Renal pelvis (tissue), 4 donors: ENCODE data around the gene RNF126. TPM values are rescaled to one million over a fixed set of nuclear protein-coding genes. Genes with fewer than 3 reads are reported as not detected.

Experiments
- DNase-seq: peaks from one replicate; pipeline ENCODE4 v3.0.0-alpha.2; 2013
- polyA plus RNA-seq, 3 donors: library from polyadenylated mRNA; unstranded; fragments of 120-200 nt; gene quantifications; one replicate each; pipeline ENCODE4 v1.2.1, GENCODE V29; 2013; ENCODE audit not compliant: insufficient read length in 3 of 3

The RNF126 gene
- polyA plus RNA-seq, 3 donors: 33.8 to 35.9 (median 35.8) TPM

DNA sequence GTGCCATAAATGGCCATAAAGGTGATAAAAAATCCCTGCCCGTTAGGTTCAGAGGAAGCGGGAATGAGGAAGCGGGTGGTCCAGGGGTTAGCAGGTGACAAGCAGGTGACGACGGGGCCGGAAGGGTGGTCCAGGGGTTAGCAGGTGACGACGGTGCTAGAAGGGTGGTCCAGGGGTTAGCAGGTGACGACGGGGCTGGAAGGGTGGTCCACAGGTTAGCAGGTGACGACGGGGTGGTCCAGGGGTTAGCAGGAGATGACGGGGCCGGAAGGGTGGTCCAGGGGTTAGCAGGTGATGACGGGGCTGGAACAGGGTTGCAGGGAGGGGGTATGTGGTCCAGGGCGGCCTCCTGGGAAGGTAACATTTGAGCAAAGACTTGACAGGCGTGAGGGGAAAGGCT is 26.0 kb upstream of the RNF126 start:
- DNase-seq: no peak

DNA sequence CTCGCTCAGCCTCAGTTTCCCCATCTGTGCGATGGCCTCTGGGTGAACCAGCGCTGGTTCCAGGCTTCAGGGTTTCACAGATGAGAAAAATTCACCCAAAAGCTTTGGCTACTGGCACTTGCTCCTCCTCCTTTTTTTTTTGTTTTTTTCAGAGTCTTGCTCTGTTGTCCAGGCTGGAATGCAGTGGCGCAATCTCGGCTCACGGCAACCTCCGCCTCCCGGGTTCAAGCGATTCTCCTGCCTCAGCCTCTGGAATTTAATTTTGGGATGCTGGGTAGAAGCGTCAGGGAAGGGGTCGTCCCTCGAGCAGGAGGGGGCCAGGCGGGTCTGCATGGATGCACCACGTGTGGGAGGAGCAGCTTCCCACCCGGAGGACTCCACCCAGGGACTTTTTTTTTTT is 25.2 kb upstream of the RNF126 start:
- DNase-seq: no peak

DNA sequence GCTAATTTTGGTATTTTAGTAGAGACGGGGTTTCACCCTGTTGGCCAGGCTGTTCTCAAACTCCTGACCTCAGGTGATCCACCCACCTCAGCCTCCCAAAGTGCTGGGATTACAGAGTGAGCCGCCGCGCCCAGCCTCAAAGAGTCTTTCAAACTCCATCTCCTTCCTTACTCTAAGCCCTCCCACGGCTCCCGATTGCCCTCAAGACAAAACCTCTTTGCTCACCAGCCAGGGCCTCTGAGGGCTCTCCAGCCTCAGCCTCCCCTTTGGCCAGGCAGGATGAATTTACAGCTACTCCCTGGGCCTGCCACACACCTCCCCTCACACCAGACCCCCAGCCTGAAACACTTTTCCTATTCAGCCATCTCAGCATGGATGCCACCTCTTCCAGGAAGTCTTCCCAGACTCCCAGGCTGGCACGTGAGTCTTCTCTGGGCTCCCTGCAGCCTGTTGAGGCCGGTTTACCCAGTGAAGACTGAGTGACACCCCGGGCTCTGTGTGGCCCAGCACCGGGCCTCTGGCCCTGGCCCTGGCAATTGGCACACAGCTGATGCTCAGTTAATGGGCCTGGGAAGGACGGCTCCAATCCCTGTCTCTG is 24.7 kb upstream of the RNF126 start:
- no peak for DNase-seq

DNA sequence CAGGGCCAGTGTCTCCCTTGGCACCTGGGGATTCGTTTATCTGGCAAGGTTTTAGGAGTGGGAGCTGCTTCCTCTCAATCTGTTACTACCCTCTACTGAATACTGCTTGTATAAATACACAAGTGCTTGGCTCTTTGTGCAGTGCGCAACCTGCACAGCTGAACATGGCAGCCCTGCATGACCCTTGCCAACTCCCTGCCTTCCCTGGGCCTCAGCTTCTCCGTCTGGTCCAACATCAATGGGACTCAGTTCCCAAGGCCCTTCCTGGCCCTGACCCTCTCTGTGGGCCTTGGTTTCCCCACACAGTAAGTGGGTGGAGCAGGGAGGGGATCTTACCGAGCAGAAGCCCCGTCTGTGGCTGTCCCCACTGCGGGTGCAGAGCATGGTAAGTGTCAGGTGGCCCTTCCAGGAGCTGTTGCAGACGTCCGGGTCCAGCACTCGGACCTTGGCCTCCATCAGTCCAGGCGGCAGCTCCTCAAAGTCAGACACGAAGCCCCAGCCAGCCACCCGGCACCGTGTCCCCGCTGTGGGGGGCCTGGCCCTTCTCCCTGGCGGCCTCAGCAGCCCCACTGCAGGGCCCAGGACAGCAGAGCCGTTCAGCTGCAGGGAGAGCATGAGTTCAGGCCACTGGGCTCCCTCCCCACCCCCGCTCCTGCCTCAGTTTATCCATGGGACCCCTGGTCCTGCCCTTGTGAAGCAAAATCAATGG is 23.7 kb upstream of the RNF126 start:
- no peak for DNase-seq

DNA sequence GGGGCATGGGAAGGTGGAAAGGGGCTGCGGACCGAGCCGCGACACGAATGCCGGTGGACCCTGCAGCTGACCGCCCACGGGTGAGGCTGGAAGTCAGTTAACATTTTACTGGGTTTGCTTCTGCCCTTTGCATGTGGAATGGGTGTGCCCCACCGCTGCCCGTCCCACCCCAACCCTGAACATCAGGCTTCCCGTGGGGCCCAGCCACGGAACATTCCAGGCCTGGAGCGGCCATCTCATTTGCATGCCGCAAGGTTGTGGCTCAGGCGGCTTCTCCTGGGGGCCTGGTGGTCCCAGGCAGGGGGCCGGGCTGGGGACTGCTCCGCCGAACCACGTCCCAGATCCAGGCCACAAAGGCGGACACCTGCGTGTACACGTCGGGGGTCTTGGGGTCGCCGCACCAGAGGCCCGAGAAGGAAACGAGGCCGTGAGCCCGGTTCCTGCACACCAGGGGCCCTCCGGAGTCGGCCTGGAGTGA is 22.5 kb upstream of the RNF126 start:
- DNase-seq: no peak

DNA sequence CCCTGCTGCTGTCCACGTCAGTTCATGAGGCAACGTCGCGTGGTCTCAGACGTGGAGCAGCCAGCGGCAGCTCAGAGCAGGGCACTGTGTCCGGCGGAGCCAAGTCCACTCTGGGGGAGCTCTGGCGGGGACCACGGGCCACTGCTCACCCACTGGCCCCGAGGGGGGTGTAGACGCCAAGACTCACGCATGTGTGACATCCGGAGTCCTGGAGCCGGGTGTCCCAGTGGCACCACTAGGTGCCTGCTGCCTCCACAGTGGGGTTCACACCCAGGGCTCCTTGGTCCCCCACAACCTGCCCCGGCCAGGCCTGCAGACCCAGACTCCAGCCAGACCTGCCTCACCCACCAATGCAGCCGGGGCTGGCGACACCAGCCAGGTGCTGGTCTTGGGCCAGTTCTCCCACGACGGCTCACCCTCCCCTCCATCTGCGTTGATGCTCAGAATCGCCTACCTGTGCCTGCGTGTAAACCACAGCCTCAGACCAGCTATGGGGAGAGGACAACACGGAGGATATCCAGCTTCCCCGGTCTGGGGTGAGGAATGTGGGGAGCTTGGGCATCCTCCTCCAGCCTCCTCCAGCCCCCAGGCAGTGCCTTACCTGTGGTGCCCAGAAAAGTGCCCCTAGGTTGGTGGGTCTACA is 19.8 kb upstream of the RNF126 start:
- no peak for DNase-seq

DNA sequence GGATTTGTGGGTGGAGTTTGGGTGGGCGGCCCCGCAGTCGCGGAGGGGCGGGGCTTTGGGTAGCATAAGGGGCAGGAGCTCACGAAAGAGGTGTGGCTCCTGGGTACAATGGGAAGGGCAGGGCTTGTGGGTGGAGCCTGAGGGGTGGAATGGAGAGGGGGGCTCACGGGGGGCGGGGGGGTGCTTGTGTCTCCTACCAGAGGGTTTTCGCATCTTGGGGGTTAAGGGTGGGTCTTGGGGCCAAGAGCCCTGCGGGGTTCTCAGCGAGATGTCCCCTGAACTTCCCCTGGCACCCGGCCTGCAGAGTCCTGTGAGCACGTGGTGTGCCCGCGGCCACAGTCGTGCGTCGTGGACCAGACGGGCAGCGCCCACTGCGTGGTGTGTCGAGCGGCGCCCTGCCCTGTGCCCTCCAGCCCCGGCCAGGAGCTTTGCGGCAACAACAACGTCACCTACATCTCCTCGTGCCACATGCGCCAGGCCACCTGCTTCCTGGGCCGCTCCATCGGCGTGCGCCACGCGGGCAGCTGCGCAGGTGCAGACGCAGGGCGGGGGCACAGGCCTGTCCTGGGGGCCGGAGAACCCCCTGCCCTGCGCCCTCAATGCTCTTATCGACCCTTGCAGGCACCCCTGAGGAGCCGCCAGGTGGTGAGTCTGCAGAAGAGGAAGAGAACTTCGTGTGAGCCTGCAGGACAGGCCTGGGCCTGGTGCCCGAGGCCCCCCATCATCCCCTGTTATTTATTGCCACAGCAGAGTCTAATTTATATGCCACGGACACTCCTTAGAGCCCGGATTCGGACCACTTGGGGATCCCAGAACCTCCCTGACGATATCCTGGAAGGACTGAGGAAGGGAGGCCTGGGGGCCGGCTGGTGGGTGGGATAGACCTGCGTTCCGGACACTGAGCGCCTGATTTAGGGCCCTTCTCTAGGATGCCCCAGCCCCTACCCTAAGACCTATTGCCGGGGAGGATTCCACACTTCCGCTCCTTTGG is 18.3 kb upstream of the RNF126 start:
- no peak for DNase-seq

DNA sequence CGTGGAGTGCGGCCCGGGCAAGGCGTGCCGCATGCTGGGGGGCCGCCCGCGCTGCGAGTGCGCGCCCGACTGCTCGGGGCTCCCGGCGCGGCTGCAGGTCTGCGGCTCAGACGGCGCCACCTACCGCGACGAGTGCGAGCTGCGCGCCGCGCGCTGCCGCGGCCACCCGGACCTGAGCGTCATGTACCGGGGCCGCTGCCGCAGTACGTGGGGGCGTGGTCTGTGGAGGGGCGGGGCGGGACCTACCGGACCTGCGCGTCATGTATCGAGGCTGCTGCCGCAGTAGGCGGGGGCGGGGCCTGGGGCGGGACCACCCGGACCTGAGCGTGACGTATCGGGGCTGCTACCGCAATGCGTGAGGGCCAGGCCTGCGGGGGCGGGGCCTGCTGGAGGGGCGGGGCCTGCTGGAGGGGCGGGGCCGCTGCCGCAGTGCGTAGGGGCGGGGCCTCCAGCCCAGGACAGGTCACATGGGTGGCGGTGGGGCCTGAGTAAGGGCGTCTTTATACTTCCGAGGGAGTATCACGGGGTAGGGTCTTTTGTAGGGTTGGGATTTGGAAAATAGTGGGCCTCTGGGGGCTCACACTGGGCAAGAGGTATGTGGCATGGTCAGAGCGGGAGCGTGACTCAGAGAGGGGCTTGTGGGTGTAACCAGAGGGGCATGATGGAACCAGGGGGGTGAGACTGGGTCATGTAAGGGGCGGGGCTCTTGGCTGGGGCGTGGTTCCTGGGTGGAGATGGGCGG is 17.4 kb upstream of the RNF126 start:
- DNase-seq: peak; percentile 97

DNA sequence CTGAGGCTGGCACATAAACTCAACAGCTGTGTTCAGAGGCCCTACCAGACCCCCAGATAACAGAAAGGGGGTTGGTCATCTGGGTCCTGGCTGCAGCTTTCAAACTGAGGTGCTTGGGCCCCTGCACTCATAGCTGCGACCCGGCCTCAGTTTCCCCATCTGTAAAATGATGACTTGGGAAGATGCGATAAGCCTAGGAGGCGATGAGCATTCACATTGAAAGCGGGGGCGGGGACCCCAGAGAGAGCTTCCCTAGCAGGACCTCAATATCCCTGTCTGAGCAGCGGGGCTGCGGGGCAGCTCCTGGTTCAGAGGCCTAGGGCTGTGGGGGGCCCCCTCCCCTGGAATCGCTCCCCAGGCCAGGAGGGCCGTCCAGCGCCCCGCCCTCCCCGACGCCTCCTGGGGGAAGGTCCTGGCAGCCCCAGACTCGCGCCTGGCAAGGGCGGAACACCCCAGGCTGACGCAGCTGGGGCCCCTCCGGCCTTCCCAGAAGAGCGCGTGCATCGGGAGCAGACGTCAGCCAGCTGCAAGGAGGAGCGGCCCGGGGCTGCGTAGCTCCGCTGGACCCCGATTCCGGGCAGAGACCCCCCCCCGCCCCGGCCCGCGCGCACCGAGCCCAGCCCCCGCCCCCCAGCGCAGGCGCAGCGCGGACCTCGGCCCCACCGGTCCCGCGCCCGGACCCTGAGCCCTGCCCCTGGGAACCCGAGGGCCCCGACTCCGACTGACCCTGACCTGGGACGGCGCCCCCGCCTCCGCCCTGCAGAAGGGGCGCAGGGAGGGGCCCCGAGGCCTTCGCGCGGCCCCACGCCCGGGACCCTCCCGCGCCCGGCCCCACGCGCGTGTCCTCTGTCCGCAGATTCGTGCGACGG is 16.6 kb upstream of the RNF126 start:
- peak; percentile 66 for DNase-seq

DNA sequence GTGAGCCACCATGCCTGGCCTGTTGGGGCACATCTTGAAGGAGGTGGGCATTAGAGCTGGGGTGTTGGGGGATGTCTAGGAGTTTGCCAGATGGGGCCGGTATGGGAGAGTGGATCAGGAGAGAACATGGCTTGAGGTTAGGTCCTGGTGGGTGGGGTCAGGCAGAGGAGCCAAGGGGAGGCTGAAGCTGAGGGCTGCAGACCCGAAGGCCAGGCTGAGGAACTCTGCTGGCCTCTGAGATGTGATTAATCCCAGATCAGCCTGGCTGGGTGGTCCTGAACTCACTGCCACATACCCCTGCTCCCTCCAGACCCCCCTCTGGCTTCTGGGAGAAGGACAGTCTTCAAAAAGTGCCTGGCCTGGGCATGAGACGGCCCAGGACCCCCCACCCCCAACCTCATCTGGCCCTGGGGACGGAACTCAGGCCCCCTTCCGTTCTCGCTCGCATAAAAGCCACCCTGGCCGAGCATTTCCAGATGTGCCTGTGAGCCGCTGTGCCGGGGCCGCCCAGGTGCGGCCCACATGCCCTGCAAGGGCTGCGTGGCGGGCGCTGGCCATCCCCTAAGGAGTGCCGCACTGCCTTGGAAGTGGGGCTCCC is 15.9 kb upstream of the RNF126 start:
- no peak for DNase-seq

DNA sequence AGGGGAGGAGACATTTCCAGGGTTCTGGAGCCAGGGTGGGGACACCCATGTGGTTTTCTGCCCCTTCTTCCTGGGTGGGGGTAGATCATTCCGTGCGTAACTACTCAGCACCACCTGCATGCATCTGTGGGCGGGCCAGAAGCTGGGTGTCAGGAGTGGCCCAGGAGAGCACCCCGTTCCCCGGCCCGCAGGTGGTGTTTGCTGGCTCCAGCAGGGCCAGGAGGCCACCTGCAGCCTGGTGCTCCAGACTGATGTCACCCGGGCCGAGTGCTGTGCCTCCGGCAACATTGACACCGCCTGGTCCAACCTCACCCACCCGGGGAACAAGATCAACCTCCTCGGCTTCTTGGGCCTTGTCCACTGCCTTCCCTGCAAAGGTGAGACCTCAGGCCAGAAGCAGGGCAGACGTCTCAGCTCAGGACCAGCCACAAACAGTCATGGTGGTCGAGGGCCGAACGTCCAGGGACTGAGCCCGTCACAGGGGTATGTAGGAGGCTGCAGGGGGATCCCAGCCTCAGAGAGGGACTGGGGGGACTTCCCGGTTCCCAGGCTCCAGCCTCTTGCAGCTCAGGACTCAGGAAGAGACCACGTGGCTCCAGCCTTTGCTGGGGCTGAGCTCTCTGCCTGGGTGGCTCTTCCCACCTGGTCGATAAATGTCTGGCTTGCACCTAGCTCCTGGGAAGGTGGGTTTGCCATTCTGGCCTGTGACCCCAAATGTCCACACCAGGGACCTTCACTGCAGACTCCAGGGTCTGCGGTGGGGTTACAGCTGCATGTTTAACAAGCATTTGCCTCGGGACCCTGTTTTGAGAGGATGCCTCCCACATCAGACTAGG is 14.8 kb upstream of the RNF126 start:
- DNase-seq: no peak

DNA sequence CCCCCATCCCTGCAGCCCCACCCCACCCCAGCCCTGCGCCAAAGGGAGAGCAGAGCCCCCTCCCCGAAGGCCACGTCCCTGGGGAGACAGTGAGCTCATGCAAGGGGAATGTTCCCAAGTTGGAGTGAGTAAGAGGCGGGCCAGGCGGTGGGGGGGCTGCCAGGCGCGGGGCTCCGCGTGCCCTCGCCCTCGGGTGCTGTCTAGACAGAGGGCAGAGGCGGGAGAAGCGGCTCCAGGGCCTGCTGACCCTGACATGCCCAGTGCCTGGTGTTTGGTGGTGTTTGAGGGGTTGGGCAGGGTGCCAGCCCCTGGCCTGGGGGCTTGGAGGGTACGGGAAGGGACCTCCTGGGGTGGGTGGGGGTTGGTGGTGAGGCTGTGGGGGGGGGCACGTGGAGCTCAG is 14.2 kb upstream of the RNF126 start:
- DNase-seq: no peak

DNA sequence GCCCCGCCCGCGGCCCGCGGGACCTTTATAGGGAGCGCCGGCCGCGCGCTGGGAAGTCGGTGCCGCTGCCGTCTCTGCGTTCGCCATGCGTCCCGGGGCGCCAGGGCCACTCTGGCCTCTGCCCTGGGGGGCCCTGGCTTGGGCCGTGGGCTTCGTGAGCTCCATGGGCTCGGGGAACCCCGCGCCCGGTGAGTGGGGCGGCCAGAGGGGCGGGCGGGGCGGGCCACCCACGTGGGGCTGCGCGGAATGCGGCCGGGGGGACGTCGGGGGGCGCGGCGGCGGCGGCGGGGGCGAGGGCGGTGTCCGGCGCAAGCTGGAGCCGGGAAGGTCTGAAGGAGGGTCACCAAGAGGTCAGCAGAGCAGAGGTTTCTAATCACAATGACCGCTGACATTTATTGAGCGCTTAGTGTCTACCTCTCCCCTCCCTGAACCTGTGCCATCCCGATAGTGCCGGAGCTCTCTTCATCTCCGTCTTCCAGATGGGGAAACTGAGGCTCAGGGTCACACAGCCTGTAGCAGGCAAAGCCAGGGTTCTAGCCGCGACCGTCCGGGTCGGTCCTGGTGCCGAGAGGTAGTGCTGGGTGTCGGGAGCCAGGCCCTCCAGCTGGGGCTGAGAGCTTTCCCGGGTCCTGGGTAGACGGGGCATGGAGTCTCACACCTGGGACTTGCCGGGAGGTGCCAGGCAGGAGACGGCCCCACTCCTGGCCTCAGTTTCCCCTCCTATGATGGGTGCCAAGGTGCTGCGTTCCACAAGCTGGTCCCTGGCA is 13.5 kb upstream of the RNF126 start, which contains the start of gene FSTL3:
Gene FSTL3 (plus strand): TSS at position 54 of the 767 bp plus-strand sequence. CDS start 32 bp downstream, at position 86.
- DNase-seq: no peak

DNA sequence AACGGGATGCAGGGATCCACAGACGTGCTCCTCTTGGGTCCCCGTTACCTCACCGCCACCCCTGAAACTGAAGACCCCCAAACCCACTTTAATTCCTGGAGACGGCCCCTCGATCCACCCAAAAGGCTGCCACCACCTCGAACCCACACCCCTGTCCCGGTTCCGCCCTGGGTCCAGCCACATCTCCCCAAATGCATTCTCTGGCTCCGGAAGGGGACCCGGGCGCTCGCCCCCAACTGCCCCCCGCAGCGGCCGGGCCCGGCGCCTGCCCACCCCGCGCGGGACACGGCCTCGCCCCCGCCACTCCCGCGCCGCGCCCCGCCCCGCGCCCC is 13.0 kb upstream of the RNF126 start:
- DNase-seq: no peak

DNA sequence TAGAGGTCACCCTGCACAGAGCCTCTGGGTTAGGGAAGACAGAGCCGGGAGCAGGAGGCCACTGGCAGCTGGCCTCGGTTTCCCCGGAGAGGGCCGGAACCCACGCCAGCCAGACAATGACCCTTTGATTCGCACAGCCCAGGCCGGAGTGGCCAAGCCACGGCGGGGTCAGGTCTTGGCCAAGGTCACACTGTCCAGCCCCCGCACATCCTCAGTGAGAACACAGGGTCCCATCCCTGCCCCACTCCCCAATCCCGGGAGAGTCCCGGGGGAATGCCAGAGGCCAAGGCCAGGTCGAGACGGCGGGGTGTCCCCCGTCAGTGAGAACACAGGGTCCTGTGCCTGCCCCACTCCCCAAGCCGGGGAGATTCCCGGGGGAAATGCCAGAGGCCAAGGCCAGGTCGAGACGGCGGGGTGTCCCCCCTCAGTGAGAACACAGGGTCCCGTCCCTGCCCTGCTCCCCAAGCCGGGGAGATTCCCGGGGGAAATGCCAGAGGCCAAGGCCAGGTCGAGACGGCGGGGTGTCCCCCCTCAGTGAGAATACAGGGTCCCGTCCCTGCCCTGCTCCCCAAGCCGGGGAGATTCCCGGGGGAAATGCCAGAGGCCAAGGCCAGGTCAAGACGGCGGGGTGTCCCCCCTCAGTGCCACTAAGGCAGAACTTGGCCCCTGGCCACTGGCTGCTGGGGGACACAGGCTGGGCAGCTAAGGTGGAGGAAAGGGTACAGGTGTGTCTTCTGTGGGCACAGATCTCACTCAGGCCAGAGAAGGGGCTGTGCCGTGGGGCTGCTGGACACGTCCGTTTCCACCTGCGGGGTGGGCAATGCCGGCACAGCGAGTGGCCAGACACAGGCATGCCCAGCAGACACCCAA is 11.5 kb upstream of the RNF126 start:
- DNase-seq: no peak

DNA sequence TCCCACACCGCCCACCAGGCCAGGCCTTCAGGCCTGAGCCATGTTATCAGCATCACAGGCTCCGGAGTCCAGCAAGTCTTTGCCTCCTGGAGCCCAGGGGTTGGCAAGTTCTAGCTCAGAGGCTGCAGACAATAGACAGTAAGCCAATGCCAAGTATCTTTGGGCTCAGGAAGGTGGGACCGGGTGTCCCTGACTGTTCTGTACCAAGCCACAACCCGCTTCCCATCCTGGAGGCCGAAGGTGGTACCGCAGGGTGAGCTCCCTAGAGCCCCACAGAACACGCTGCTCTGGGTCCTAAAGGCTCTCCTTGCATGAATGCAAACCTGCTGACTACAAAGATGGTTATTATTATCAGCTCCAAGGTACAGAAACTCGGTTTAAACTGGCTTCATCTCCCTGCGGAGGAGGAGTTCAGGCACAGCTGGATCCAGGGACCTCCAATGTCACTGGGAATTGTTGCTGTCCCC is 7.6 kb upstream of the RNF126 start:
- no peak for DNase-seq
